ENCODE results near the gene ADAMTS18. TPM values are rescaled to one million over a fixed set of nuclear protein-coding genes. Genes with fewer than 3 reads are reported as not detected.
"Not testable (repeated sequence)": the region's sequence is repeated elsewhere in the genome, so short reads cannot be mapped to it uniquely, and the experiment has no call there.

ADAMTS18 gene
- total RNA-seq, 2 experiments from 2014 or later: not detected

DNA sequence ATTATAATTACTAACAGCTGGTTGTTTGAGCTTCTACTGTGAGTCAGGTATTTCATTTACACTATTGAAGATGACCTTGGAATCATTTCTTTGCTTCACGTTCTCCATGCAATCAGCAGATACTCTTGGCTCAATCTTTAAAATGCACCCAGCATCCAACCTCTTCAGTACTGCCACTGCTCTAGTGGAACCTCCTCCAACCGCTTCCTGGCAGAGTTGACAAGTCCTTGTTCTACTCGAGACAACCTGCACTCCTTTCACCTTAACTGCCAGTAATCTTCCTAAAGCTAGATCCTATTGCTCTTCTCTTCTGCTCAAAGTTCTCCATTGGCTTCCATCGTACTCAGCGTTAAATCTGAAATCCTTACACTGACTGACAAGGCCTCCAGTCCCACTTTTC, 149.2 kb downstream of the ADAMTS18 start:
- Mint-ChIP-seq H3K27me3 (no peaks in the 10 kb centered on the region), H3K36me3 (no peaks in the 10 kb centered on the region), H3K4me1 (ENCODE audit: low read depth) (no peaks in the 10 kb centered on the region), H3K4me3 (no peak overlapping the region), H3K9me3 (no peaks in the 10 kb centered on the region), H3K27ac (no peak overlapping the region)
- intact Hi-C loops (cut with micrococcal nuclease): no loop called here
- ChIA-PET CTCF (no interaction called here), POLR2A (no interaction called here)
- no peak for DNase-seq

GRCh38 chr16:77282345-77282744, 152.5 kb downstream of the ADAMTS18 start:
- POLR2A ChIA-PET: no interaction called here
- CTCF ChIA-PET: no interaction called here
- H3K9me3 Mint-ChIP-seq: no peaks in the 10 kb centered on the region
- intact Hi-C loops (cut with micrococcal nuclease): no loop called here
- H3K4me1 Mint-ChIP-seq (ENCODE audit: low read depth): no peaks in the 10 kb centered on the region
- no peak overlapping the region for H3K4me3 Mint-ChIP-seq
- no peaks in the 10 kb centered on the region for H3K27me3 Mint-ChIP-seq
- DNase-seq: no peak
- H3K27ac Mint-ChIP-seq: no peak overlapping the region
- H3K36me3 Mint-ChIP-seq: no peaks in the 10 kb centered on the region

- intact Hi-C loops (cut with micrococcal nuclease); H3K27ac Mint-ChIP-seq; H3K9me3 Mint-ChIP-seq; POLR2A ChIA-PET; H3K4me1 Mint-ChIP-seq (ENCODE audit: low read depth); CTCF ChIA-PET; H3K4me3 Mint-ChIP-seq; H3K27me3 Mint-ChIP-seq; DNase-seq; H3K36me3 Mint-ChIP-seq: not testable (repeated sequence)
Observed at GRCh38 chr16:77279316-77279715, 155.5 kb downstream of the ADAMTS18 start.

DNA sequence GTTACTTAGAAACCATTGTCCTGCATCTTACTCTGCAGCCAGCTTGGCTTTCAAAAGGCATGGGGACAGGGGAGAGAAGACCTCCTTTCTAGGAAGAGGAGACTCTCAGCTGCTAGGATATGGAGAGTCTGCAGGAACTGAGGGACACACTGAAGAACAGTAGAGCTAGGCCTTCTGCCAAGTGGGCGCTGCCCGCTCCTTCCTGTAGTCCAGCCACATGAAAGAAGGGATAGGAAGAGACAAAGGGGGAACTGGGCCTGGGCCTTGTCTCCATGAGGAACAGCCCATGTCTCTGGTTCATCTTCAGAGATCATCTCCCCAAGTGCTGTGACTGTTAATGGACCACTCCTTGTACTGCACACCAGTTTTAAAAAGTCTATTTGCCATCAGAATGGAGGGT, 157.3 kb downstream of the ADAMTS18 start:
- ChIA-PET POLR2A (no interaction called here), CTCF (no interaction called here)
- H3K4me1 Mint-ChIP-seq (ENCODE audit: low read depth): no peaks in the 10 kb centered on the region
- peaks cover 10% of the 10 kb centered on the region for H3K27me3 Mint-ChIP-seq
- no peak overlapping the region for H3K27ac Mint-ChIP-seq
- H3K9me3 Mint-ChIP-seq: no peaks in the 10 kb centered on the region
- no peak overlapping the region for H3K4me3 Mint-ChIP-seq
- intact Hi-C loops (cut with micrococcal nuclease): no loop called here
- H3K36me3 Mint-ChIP-seq: no peaks in the 10 kb centered on the region
- DNase-seq: no peak

GRCh38 chr16:77277141-77277540, 157.7 kb downstream of the ADAMTS18 start:
- Mint-ChIP-seq H3K4me3 (no peak overlapping the region), H3K27me3 (peaks cover 13% of the 10 kb centered on the region), H3K4me1 (ENCODE audit: low read depth) (no peaks in the 10 kb centered on the region), H3K27ac (no peak overlapping the region), H3K36me3 (no peaks in the 10 kb centered on the region), H3K9me3 (no peaks in the 10 kb centered on the region)
- intact Hi-C loops (cut with micrococcal nuclease): no loop called here
- CTCF ChIA-PET: no interaction called here
- DNase-seq: no peak
- POLR2A ChIA-PET: no interaction called here

GRCh38 chr16:77276661-77277060, 158.2 kb downstream of the ADAMTS18 start:
- Mint-ChIP-seq H3K36me3 (no peaks in the 10 kb centered on the region), H3K27me3 (peaks cover 16% of the 10 kb centered on the region), H3K4me3 (no peak overlapping the region), H3K9me3 (no peaks in the 10 kb centered on the region), H3K27ac (no peak overlapping the region), H3K4me1 (ENCODE audit: low read depth) (no peaks in the 10 kb centered on the region)
- intact Hi-C loops (cut with micrococcal nuclease): no loop called here
- no peak for DNase-seq
- CTCF ChIA-PET: no interaction called here
- POLR2A ChIA-PET: no interaction called here

DNA sequence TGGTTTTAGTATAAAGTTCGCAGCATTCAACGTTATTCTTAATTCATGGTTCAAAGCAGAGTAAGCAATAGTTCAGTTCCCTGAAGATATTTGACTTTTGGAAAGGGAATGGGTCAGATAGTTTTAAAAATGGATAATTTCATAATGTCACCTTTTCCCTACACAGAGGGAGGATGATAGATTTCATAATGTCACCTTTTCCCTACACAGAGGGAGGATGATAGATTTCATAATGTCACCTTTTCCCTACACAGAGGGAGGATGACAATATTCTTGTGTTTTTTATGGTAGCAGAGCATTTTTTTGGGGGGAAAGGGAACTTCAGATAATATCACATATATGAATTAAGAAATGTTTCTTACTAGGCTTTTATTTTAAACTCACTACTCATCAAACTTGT, 159.5 kb downstream of the ADAMTS18 start:
- H3K4me1 Mint-ChIP-seq (ENCODE audit: low read depth); DNase-seq; H3K4me3 Mint-ChIP-seq; POLR2A ChIA-PET; CTCF ChIA-PET; H3K9me3 Mint-ChIP-seq; intact Hi-C loops (cut with micrococcal nuclease); H3K27ac Mint-ChIP-seq; H3K36me3 Mint-ChIP-seq: not testable (repeated sequence)
- H3K27me3 Mint-ChIP-seq: peaks cover 16% of the 10 kb centered on the region

DNA sequence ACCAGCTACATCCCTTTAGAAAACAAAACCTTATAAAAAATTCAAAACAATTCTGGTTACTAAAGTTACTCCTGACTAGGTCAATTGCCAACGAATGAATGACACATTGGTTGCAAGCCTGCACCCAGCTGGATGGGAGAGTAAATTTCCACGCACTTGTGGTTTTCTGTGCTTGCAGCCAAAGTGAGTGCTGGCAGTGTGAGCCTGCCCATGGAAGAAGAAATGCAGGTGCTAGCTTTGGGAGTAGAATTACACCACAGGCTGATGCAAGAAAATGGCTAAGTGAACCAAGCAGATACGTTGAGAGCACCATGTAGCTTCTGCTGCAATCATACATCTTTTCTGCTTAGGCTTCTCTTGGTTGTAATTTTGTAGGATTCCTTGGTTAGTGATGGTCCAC, 161.0 kb downstream of the ADAMTS18 start:
- intact Hi-C loops (cut with micrococcal nuclease): no loop called here
- Mint-ChIP-seq H3K9me3 (no peaks in the 10 kb centered on the region), H3K27ac (no peak overlapping the region), H3K4me3 (no peak overlapping the region), H3K27me3 (peaks cover 18% of the 10 kb centered on the region), H3K36me3 (no peaks in the 10 kb centered on the region), H3K4me1 (ENCODE audit: low read depth) (no peaks in the 10 kb centered on the region)
- DNase-seq: no peak
- ChIA-PET POLR2A (no interaction called here), CTCF (no interaction called here)

- DNase-seq: no peak
- no peaks in the 10 kb centered on the region for H3K9me3 Mint-ChIP-seq
- intact Hi-C loops (cut with micrococcal nuclease): no loop called here
- H3K27ac Mint-ChIP-seq: no peak overlapping the region
- no peak overlapping the region for H3K4me3 Mint-ChIP-seq
- H3K36me3 Mint-ChIP-seq: no peaks in the 10 kb centered on the region
- ChIA-PET CTCF (no interaction called here), POLR2A (no interaction called here)
- H3K4me1 Mint-ChIP-seq (ENCODE audit: low read depth): no peaks in the 10 kb centered on the region
- peaks cover 30% of the 10 kb centered on the region for H3K27me3 Mint-ChIP-seq
Observed at GRCh38 chr16:77271532-77272426, 163.1 kb downstream of the ADAMTS18 start.

DNA sequence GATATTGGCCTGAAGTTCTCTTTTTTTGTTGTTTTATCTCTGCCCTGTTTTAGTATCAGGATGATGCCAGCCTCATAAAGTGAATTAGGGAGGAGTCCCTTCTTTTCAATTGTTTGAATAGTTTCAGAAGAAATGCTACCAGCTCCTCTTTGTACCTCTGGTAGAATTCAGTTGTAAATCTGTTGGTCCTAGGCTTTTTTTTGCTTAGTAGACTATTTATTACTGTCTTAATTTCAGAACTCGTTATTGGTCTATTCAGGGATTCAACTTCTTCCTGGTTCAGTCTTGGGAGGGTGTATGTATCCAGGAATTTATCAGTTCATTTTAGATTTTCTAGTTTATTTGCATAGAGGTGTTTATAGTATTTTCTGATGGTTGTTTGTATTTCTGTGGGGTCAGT, 168.6 kb downstream of the ADAMTS18 start:
- H3K27ac Mint-ChIP-seq; H3K4me3 Mint-ChIP-seq; intact Hi-C loops (cut with micrococcal nuclease); DNase-seq; CTCF ChIA-PET; H3K9me3 Mint-ChIP-seq; POLR2A ChIA-PET; H3K36me3 Mint-ChIP-seq; H3K4me1 Mint-ChIP-seq (ENCODE audit: low read depth): not testable (repeated sequence)
- H3K27me3 Mint-ChIP-seq: peaks cover 37% of the 10 kb centered on the region

GRCh38 chr16:77262971-77263370, 171.9 kb downstream of the ADAMTS18 start:
- Mint-ChIP-seq H3K4me1 (ENCODE audit: low read depth) (no peaks in the 10 kb centered on the region), H3K9me3 (no peaks in the 10 kb centered on the region), H3K36me3 (no peaks in the 10 kb centered on the region), H3K27ac (no peak overlapping the region), H3K4me3 (no peak overlapping the region), H3K27me3 (peaks cover 34% of the 10 kb centered on the region)
- POLR2A ChIA-PET: no interaction called here
- DNase-seq: no peak
- intact Hi-C loops (cut with micrococcal nuclease): no loop called here
- CTCF ChIA-PET: interaction anchor here (0.6 kb wide), 1 partner anchor 26 kb away, joined by 3 read pairs; no protein-coding TSS in a partner anchor

GRCh38 chr16:77250400-77250799, 184.4 kb downstream of the ADAMTS18 start:
- Mint-ChIP-seq H3K4me1 (ENCODE audit: low read depth) (no peaks in the 10 kb centered on the region), H3K9me3 (no peaks in the 10 kb centered on the region), H3K4me3 (no peak overlapping the region), H3K36me3 (no peaks in the 10 kb centered on the region), H3K27ac (no peak overlapping the region), H3K27me3 (peaks cover 5% of the 10 kb centered on the region)
- ChIA-PET CTCF (interaction anchor here (0.6 to 1.0 kb wide), 3 partner anchors 14 to 349 kb away, joined by 3 to 6 read pairs (median 3); no protein-coding TSS in a partner anchor), POLR2A (no interaction called here)
- intact Hi-C loops (cut with micrococcal nuclease): no loop called here
- DNase-seq: no peak

DNA sequence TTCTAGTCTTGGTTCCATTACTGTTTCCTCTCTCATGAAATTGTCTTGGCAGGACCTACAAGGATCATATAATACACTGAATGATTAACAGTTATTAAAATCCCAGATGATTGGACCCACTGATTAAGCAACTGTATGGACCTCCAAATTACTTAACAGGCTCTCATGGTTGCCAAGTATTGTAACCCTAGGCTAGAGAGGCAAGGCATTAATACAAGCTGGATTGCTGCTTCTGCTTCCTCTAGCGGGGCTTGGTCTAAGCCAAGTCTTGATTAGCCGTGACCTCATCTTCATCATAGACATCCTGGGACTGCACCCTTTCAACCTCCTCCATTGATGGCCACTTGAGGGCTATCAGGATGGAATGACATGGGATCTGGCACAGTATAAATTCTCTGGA, 188.7 kb downstream of the ADAMTS18 start:
- H3K36me3 Mint-ChIP-seq: no peaks in the 10 kb centered on the region
- H3K27me3 Mint-ChIP-seq: peaks cover 2% of the 10 kb centered on the region
- H3K4me1 Mint-ChIP-seq (ENCODE audit: low read depth): no peaks in the 10 kb centered on the region
- H3K9me3 Mint-ChIP-seq: no peaks in the 10 kb centered on the region
- intact Hi-C loops (cut with micrococcal nuclease): no loop called here
- POLR2A ChIA-PET: no interaction called here
- H3K4me3 Mint-ChIP-seq: no peak overlapping the region
- no peak for DNase-seq
- H3K27ac Mint-ChIP-seq: no peak overlapping the region
- CTCF ChIA-PET: interaction anchor here (1.7 kb wide), 1 partner anchor 10 kb away, joined by 7 read pairs; no protein-coding TSS in a partner anchor
